Muscle layer of colon (tissue), 2 donors: Measurements from ENCODE around the gene KLF16.
A peak's percentile ranks its signal among the peaks of the same experiment; 100 is the strongest.

ENCODE experiments used
- H3K27ac ChIP-seq: one replicate; pipeline ENCODE4 v1.7.0; 2013; ENCODE audit warnings: low read depth, mild to moderate bottlenecking, low read length, moderate library complexity
- H3K27me3 ChIP-seq, 2 donors: one replicate each; pipeline ENCODE4 v1.7.0; 2013; ENCODE audit warnings: low read length in 2 of 2, mild to moderate bottlenecking in 2 of 2; ENCODE audit not compliant: insufficient read depth in 2 of 2, control insufficient read depth in 1 of 2
- H3K36me3 ChIP-seq: one replicate; pipeline ENCODE4 v1.7.0; 2013; ENCODE audit warnings: mild to moderate bottlenecking, low read length; ENCODE audit not compliant: insufficient read depth
- H3K4me1 ChIP-seq: one replicate; pipeline ENCODE4 v1.7.0; 2013; ENCODE audit warnings: mild to moderate bottlenecking, low read length; ENCODE audit not compliant: insufficient read depth
- H3K4me3 ChIP-seq, 2 donors: one replicate each; pipeline ENCODE4 v1.7.0; 2013; ENCODE audit warnings: low read length in 2 of 2, low read depth in 1 of 2, mild to moderate bottlenecking in 1 of 2, moderate library complexity in 1 of 2
- H3K9ac ChIP-seq: one replicate; pipeline ENCODE4 v1.7.0; 2013; ENCODE audit warnings: low read length
- H3K9me3 ChIP-seq: one replicate; pipeline ENCODE4 v1.7.0; 2013; ENCODE audit warnings: mild to moderate bottlenecking, low read length
- donor health status: abdominal sarcoma.
- donor health status: Adenocarcinoma of cecum.

Gene KLF16

GRCh38 chr19:1850809-1851653 lies 12.3 kb downstream of the KLF16 start:
- Histone ChIP-seq H3K27me3 (peaks cover 0 to 34% of the 10 kb centered on the region in 2 donors), H3K27ac (no peak overlapping the region), H3K4me3 (no peak overlapping the region), H3K9ac (no peak overlapping the region), H3K36me3 (no peaks in the 10 kb centered on the region), H3K4me1 (peaks cover 32% of the 10 kb centered on the region), H3K9me3 (no peaks in the 10 kb centered on the region)

GRCh38 chr19:1849886-1850398 lies 13.4 kb downstream of the KLF16 start:
- H3K9ac ChIP-seq: no peak overlapping the region
- H3K27me3 ChIP-seq: peaks cover 0 to 28% of the 10 kb centered on the region in 2 donors
- peaks cover 35% of the 10 kb centered on the region for H3K4me1 ChIP-seq
- no peaks in the 10 kb centered on the region for H3K9me3 ChIP-seq
- H3K27ac ChIP-seq: no peak overlapping the region
- H3K36me3 ChIP-seq: no peaks in the 10 kb centered on the region
- no peak overlapping the region for H3K4me3 ChIP-seq

- Histone ChIP-seq H3K36me3 (no peaks in the 10 kb centered on the region), H3K9ac (no peak overlapping the region), H3K9me3 (no peaks in the 10 kb centered on the region), H3K27ac (no peak overlapping the region), H3K4me1 (peaks cover 35% of the 10 kb centered on the region), H3K27me3 (peaks cover 0 to 24% of the 10 kb centered on the region in 2 donors), H3K4me3 (no peak overlapping the region)
These were observed 14.3 kb downstream of the KLF16 start for GRCh38 chr19:1849132-1849474.

GRCh38 chr19:1848399-1849131 lies 14.8 kb downstream of the KLF16 start, which contains the start of gene REXO1:
Gene REXO1, minus strand, starts transcription at chr19:1848483. Its CDS starts 125 bp downstream, at chr19:1848358.
- Histone ChIP-seq H3K27ac (peak within 1 kb of the TSS; percentile 96), H3K36me3 (no peaks in the 10 kb centered on the region), H3K4me3 (peak within 1 kb of the TSS; percentile 92 to 96), H3K9ac (peak within 1 kb of the TSS; percentile 65), H3K9me3 (no peaks in the 10 kb centered on the region), H3K4me1 (peaks cover 33% of the 10 kb centered on the region), H3K27me3 (peaks cover 0 to 21% of the 10 kb centered on the region in 2 donors)

GRCh38 chr19:1847684-1848398 lies 15.5 kb downstream of the KLF16 start:
- Histone ChIP-seq H3K4me3 (peak overlapping the region; percentile 92 to 96), H3K9ac (peak overlapping the region; percentile 65), H3K27ac (peak overlapping the region; percentile 70), H3K27me3 (peaks cover 0 to 14% of the 10 kb centered on the region in 2 donors), H3K9me3 (no peaks in the 10 kb centered on the region), H3K4me1 (peaks cover 31% of the 10 kb centered on the region), H3K36me3 (no peaks in the 10 kb centered on the region)

- Histone ChIP-seq H3K9ac (peak overlapping the region; percentile 65), H3K36me3 (no peaks in the 10 kb centered on the region), H3K4me1 (peaks cover 31% of the 10 kb centered on the region), H3K9me3 (no peaks in the 10 kb centered on the region), H3K27me3 (peaks cover 0 to 12% of the 10 kb centered on the region in 2 donors), H3K27ac (peak overlapping the region; percentile 70), H3K4me3 (peak overlapping the region; percentile 92 to 96)
These were observed 16.1 kb downstream of the KLF16 start for GRCh38 chr19:1847348-1847683.

- H3K27ac ChIP-seq: no peak overlapping the region
- H3K27me3 ChIP-seq: peaks cover 0 to 8% of the 10 kb centered on the region in 2 donors
- H3K4me1 ChIP-seq: peaks cover 31% of the 10 kb centered on the region
- H3K9ac ChIP-seq: no peak overlapping the region
- H3K9me3 ChIP-seq: no peaks in the 10 kb centered on the region
- H3K36me3 ChIP-seq: no peaks in the 10 kb centered on the region
- peak overlapping the region; percentile 92 to 96 for H3K4me3 ChIP-seq
These were observed 16.7 kb downstream of the KLF16 start for GRCh38 chr19:1846517-1847204.

- no peaks in the 10 kb centered on the region for H3K9me3 ChIP-seq
- H3K9ac ChIP-seq: no peak overlapping the region
- no peaks in the 10 kb centered on the region for H3K27me3 ChIP-seq
- no peaks in the 10 kb centered on the region for H3K36me3 ChIP-seq
- H3K4me3 ChIP-seq: no peak overlapping the region
- H3K27ac ChIP-seq: no peak overlapping the region
- peaks cover 31% of the 10 kb centered on the region for H3K4me1 ChIP-seq
These were observed 17.7 kb downstream of the KLF16 start for GRCh38 chr19:1845642-1846041.

GRCh38 chr19:1845125-1845515 lies 18.3 kb downstream of the KLF16 start:
- H3K9me3 ChIP-seq: no peaks in the 10 kb centered on the region
- H3K27ac ChIP-seq: no peak overlapping the region
- H3K4me1 ChIP-seq: peaks cover 31% of the 10 kb centered on the region
- no peak overlapping the region for H3K9ac ChIP-seq
- no peaks in the 10 kb centered on the region for H3K27me3 ChIP-seq
- H3K4me3 ChIP-seq: no peak overlapping the region
- no peaks in the 10 kb centered on the region for H3K36me3 ChIP-seq

- Histone ChIP-seq H3K4me1 (peaks cover 31% of the 10 kb centered on the region), H3K4me3 (no peak overlapping the region), H3K9me3 (no peaks in the 10 kb centered on the region), H3K9ac (no peak overlapping the region), H3K27ac (no peak overlapping the region), H3K27me3 (no peaks in the 10 kb centered on the region), H3K36me3 (no peaks in the 10 kb centered on the region)
These were observed 18.8 kb downstream of the KLF16 start for GRCh38 chr19:1844513-1845124.
